HG03342 (cell line): ENCODE data around the gene KIF7.
"Not testable (repeated sequence)": the region's sequence is repeated elsewhere in the genome, so short reads cannot be mapped to it uniquely, and the experiment has no call there.

Experiments
- ATAC-seq: cut with Tn5 transposase; IDR thresholded peaks from one replicate; pipeline ENCODE4 v1.9.1; 2021; ENCODE audit warnings: mild to moderate bottlenecking, moderate library complexity; ENCODE audit not compliant: unreplicated experiment

KIF7 gene, protein sequence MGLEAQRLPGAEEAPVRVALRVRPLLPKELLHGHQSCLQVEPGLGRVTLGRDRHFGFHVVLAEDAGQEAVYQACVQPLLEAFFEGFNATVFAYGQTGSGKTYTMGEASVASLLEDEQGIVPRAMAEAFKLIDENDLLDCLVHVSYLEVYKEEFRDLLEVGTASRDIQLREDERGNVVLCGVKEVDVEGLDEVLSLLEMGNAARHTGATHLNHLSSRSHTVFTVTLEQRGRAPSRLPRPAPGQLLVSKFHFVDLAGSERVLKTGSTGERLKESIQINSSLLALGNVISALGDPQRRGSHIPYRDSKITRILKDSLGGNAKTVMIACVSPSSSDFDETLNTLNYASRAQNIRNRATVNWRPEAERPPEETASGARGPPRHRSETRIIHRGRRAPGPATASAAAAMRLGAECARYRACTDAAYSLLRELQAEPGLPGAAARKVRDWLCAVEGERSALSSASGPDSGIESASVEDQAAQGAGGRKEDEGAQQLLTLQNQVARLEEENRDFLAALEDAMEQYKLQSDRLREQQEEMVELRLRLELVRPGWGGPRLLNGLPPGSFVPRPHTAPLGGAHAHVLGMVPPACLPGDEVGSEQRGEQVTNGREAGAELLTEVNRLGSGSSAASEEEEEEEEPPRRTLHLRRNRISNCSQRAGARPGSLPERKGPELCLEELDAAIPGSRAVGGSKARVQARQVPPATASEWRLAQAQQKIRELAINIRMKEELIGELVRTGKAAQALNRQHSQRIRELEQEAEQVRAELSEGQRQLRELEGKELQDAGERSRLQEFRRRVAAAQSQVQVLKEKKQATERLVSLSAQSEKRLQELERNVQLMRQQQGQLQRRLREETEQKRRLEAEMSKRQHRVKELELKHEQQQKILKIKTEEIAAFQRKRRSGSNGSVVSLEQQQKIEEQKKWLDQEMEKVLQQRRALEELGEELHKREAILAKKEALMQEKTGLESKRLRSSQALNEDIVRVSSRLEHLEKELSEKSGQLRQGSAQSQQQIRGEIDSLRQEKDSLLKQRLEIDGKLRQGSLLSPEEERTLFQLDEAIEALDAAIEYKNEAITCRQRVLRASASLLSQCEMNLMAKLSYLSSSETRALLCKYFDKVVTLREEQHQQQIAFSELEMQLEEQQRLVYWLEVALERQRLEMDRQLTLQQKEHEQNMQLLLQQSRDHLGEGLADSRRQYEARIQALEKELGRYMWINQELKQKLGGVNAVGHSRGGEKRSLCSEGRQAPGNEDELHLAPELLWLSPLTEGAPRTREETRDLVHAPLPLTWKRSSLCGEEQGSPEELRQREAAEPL (N-terminal part only)

DNA sequence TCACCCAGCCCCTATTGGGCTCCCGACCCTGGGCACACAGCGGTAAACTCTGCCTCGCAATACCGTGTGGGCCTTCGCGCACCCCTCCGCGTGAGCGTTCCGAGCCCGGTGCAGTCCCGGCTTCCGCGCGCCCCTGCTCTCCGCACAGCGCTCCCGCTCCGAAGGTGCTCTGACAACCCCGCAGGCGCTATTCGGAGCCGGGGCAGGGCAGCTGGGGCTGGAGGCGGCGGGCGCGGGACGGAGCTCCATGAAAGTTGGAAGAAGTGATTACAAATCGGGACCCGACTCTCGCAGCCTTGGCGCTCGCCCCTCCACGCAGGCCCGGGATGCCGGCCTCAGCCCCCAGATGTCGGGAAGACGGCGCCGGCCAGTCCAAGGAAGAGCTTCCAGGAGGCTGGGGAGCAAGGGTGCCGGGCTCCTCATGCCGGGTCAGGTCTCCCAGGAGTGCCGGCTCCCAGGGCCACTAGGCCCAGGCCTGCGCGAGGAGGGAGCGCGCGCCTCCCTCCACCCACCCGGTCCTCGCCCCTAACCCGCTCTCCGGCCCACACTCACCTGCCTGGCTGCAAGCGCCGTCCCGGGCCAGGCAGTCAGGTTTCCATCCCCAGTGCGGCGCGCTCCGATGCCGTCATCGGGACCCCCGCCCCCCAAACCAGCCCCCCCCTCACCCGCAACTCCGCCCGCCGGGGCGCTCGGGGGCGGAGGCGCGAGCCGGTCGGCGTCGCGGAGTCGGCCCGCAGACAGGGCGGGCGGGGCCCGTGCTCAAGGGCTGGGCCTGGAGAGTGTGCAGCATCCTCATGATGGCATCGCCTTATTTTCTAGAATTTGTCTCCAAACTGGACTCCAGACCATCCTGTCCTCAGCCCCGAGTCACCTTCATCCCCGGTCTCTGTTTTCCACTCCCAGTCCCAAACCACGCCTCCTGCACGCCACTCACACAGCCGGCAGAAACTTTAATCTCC is at the start of gene KIF7:
Gene KIF7, minus strand, starts transcription at position 621 of the 959 bp plus-strand sequence. CDS start 2,537 bp downstream, outside the sequence.
- no peak for ATAC-seq

GRCh38 chr15:89704411-89704810 is 49.1 kb upstream of the KIF7 start:
- no peak for ATAC-seq

- no peak for ATAC-seq
Observed at GRCh38 chr15:89695198-89695597, 39.9 kb upstream of the KIF7 start.

DNA sequence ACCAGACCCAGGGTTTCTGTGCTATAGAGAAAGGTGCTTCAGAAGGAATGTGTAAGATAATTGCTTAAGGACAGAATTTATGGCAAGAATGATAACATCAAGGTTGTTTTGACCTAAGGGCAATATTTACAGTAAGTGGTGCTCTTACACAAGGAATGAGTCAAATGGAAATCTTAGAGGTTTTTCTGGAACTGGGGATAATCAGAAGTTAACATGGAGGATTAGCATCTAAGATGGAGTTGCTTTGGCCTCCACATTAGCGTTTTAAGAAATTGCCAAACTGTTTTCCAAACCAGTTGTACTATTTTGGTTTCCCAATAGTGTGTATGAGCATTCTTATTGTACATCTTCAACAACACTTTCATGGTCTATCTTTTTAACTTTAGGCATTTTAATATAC is 38.4 kb upstream of the KIF7 start:
- no peak for ATAC-seq

DNA sequence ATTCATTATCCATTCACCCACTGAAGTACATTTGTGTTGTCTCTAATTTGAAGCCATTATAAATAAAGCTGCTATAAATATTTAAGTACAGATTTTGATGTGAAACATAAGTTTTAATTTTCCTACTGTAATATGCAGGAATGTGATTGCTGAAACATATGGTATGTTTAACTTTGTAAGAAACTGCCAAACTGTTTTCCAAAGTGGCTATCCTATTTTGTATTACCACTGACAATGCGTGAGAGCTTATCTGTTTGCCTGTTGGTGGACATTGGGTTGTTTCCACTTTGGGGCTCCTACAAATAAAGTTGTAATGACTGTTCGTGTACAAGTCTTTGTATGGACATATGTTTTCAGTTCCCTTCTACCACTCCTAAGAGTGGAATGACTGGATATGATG is 37.8 kb upstream of the KIF7 start:
- no peak for ATAC-seq

DNA sequence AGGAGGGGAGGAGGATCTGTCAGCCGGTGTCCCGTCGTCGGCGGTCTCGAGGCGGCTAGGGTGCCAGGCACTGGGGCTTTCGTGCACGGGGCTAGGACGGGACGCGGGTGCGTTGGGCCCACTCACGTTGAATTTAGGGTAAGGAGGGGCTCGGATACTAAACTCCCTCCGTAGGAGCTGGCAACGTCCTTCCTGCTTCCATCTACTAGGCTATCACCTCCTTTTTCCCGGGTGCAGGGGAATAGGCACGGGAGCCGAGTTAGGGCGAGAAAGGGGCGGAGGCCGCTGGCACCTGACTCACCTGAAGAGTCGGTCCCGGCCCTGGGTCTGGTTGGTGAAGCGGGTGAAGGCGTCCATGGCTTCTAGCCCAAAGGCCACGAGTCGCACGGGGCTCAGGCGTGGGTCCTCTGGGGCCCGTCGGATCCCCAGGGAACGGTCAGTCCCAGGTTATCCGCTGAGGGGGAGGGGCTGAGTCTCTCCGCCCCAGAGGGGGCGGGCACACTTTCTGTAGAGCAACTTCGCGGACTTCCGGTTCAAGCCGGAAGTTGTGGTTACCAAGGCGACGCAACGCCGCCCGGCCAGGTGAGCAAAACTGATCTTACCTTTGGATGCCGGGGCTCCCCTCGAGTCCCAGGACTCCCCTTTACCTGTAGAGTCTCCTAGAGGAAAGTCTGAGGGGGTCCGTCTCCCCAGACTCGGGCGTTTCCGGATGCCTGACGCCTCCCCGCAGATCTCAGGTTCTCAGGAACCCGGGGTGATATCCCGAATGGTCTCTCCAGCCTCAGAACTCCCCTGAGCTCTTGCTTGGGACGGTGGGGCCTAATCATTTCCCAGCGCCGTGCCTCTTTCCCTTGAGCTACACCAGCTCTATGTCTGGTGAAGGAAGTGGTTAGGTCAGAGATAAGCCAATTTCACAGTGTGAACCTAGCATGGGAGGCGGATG is 35.3 kb upstream of the KIF7 start, which contains the start of the genes PEX11A and WDR93:
Gene PEX11A, minus strand, starts transcription at position 479 of the 943 bp plus-strand sequence. Its CDS starts 122 bp downstream, at position 357.
Gene WDR93, plus strand, starts transcription at position 536 of the 943 bp plus-strand sequence. CDS start 10,936 bp downstream, outside the sequence.
- ATAC-seq, result peak; percentile 90

DNA sequence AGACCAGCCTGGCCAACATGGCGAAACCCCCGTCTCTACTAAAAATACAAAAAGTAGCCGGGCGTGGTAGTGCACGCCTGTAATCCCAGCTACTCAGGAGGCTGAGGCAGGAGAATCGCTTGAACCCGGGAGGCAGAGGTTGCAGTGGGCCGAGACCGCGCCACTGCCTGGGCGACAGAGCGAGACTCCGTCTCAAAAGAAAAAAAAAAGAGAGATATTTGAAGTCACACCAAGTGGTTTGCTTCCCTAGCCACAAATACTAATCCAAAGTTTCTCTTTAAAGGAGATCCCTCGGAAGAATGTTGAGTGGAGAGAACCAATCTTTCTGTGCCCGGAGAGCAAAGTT is 34.6 kb upstream of the KIF7 start:
- not testable (repeated sequence) for ATAC-seq

- ATAC-seq, result no peak
Observed at GRCh38 chr15:89686522-89686921, 31.3 kb upstream of the KIF7 start.

DNA sequence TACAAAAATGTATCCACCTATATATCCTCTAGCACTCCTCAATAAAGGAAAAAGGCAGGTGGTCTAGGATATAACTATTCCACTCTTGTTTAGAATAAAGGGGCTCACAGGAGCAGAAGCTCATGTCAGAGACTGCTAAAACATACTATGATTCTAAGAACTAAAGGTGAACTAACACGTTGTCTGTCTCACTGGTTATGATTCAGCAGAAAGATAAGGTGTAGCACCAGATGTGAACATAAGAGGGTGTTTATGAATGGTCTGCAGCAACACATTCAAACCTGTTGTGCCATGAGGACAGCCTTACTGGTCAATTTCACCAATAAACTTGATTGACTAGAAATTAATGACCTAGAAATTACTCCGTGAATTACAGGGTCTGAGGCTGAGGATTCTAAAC is 30.7 kb upstream of the KIF7 start:
- no peak for ATAC-seq

DNA sequence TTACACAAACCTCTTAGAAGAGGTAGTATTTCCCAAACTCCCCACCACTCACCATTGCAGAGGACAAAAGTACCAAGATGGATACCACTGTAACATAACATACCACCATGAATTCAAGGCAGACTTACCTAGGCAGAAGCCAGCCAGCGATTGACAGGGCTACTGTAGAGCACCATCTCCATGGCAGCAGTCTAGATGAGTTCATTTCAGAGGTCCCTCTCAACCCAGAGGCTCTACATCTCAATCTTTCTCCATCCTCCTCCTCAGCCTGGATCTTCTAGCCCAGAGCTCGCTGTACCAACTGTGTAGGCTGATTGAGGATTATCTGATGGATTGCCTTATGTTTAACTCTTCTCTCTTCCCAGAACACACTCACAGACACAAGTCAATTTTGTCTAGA is 25.9 kb upstream of the KIF7 start:
- ATAC-seq, result no peak

DNA sequence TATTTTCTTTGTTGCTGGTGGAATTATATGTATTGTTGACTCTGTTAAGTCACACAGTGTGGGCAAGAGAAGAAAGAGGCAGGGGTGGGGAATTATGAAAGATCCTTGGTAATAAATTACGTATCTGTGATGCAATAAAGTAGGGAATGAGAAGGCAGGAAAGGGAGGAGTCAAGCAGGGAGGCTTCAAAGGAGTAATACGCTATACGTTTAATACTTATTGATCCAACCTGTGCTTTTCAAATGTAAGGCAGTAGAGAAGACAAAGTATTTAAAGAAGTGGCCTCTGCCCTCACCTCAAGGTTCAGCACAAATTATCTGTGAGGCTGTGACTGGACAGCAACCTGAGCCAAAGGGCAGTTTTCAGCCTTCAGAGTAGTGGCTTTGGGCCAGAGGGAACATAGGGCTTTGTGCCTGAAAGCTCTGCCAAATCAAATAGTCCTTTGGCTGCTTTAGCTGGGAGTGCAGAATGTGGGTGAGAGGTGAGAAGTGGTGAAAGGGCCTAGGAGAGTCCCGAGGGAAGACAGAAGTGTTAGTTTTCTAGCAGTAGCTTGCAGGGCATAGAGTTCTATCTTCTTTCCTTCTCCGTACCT is 25.1 kb upstream of the KIF7 start:
- ATAC-seq, result no peak

DNA sequence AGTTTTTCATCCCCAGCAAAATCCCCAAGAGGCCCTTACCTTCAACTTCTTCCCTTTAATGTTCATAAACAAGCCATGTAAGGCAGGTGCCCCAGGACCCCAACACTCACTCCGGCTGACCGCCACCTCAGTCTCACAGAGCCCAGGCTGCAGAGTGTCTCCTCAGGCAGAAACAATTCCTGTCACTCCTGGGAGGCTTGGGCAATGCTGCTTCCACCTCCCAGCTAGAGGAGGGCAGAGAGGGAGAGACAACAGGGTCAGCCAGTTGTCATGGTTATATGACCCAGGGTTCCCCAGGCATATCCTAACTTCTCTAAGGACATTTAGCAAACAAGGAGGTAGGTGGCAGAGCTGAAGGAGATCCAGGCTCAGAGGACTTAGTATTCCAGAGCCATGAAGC is 23.9 kb upstream of the KIF7 start, which contains the start of gene PLIN1:
Gene PLIN1, minus strand, starts transcription at position 156 of the 400 bp plus-strand sequence. CDS start 1,878 bp downstream, outside the sequence.
- ATAC-seq, result no peak

GRCh38 chr15:89677381-89677780 is 22.1 kb upstream of the KIF7 start:
- no peak for ATAC-seq

GRCh38 chr15:89675606-89676005 is 20.3 kb upstream of the KIF7 start:
- ATAC-seq, result no peak

DNA sequence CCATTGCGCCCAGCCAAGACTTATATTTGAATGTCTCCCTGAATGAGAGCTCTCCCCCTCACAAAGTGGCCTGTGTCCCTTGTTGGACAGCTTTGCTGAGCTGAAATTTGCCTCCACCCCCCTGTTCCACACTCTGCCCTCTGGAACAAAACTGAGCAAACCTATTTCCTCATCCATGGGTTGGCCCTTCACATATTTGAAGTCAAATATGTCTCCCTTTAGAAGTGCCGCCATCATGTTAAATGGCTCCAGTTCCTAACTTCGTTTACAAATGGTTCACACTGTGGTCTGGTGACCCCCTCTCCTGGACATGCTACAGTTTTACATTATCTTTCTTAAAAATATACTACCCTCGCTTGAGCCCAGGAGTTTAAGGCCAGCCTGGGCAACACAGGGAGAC is 19.3 kb upstream of the KIF7 start:
- ATAC-seq, result no peak

GRCh38 chr15:89673165-89673512 is 17.9 kb upstream of the KIF7 start:
- ATAC-seq, result no peak

DNA sequence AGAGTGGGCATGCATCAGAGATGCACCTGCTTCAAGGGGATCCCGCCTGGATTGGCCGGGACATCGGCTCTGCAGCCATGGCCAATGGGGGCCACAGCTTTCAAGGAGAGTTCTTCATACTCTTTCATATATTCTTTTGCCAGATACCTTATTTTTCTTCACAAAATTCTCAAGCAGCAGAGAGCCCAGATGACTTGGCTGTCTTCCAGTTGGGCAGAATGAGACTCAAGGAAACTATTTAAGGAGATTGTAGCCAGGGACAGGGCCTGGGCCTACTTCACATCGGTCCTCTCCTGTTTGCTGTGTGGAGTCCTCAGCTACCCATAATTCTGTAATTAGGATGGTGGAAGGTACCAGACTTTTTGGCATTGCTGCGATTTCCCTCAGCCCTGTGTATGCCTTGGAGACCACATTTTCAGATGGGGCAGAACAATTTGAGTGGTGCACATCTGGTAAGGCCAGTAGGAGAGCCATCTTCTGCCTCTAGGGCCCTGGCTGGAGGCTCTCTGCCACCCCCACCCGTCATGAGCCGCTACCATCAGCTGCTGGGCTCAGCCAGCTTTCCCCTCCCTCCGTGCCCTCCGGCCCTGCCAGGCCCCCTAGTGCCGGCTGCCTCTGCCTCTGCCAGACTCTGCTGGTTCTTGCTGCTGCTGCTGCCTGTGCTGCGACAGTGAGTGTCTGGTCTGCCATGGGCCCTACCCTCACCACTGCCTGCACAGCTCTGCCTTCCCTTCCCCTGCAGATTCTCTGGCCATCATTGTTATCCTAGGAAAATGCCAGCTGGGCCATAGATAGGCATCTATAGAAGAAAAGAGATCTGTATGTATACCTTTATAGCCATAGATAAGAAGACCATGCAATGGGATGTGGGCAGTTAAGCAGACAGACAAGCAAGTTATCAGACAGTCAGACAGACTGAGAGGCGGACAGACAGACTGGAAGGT is 17.2 kb upstream of the KIF7 start:
- no peak for ATAC-seq
